HG03378 (cell line): ENCODE results near the gene ZBED6.
"Not testable (repeated sequence)": the region's sequence is repeated elsewhere in the genome, so short reads cannot be mapped to it uniquely, and the experiment has no call there.

Experiments used
- ATAC-seq: cut with Tn5 transposase; IDR thresholded peaks from one replicate; pipeline ENCODE4 v1.9.1; 2021; ENCODE audit warnings: mild to moderate bottlenecking, moderate library complexity; ENCODE audit not compliant: unreplicated experiment

Gene ZBED6

GRCh38 chr1:203778146-203778545 is 17.3 kb upstream of the ZBED6 start:
- no peak for ATAC-seq

- ATAC-seq: no peak
These were observed 16.6 kb upstream of the ZBED6 start for GRCh38 chr1:203778789-203779188.

DNA sequence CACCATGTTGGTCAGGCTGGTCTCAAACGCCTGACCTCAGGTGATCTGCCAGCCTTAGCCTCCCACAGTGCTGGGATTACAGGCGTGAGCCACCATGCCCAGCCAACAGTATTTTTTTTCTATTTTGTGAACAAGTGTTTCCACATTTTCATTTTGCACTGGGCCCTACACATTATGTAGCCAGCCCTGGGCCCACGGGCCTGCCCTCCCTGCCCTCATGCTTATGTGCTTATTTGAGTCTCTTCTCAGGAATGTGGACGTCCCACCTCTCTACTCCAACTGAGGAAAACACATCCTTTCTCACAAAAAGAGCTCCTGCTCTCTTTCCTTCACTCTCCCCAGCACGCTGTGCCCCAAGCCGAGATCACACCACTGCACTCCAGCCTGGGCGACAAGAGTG is 13.5 kb upstream of the ZBED6 start:
- ATAC-seq: no peak

- ATAC-seq: no peak
These were observed 5.5 kb upstream of the ZBED6 start for GRCh38 chr1:203789966-203790365.

DNA sequence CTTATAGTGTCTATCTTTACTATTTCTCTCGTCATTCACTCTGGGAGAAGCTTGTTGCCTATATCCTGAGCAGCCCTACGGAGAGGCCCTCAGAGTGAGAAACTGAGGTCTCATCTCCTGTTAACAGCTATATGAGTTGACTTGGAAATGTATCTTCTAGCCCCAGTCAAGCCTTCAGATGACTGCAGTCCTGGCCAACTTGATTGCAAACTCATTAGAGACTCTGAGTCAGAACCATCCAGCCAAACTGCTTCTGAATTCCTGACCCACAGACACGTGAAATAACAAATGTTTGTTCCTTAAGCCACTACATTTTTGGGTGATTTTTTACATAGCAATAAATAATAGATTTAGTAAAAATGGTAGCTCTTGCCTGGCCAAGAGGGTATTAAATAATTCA is 3.9 kb upstream of the ZBED6 start:
- ATAC-seq: no peak

DNA sequence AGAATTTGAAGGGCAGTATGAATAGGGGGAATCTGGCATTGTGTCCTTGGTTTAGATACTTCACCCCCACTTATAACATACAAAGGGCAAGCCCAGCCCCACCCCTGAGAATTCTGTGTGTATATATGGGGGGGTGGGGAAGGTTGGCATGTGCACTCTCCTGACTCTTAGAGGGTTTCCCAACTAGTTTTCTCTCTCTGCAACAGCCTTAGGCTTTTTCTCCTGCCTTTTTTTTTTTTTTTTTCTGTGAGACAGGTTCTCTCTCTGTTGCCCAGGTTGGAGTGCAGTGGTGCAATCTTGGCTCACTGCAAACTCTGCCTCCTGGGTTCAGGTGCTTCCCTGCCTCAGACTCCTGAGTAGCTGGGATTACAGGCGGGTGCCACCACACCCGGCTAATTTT is 2.9 kb upstream of the ZBED6 start:
- no peak for ATAC-seq

GRCh38 chr1:203793561-203793960 is 1.9 kb upstream of the ZBED6 start:
- ATAC-seq: not testable (repeated sequence)

DNA sequence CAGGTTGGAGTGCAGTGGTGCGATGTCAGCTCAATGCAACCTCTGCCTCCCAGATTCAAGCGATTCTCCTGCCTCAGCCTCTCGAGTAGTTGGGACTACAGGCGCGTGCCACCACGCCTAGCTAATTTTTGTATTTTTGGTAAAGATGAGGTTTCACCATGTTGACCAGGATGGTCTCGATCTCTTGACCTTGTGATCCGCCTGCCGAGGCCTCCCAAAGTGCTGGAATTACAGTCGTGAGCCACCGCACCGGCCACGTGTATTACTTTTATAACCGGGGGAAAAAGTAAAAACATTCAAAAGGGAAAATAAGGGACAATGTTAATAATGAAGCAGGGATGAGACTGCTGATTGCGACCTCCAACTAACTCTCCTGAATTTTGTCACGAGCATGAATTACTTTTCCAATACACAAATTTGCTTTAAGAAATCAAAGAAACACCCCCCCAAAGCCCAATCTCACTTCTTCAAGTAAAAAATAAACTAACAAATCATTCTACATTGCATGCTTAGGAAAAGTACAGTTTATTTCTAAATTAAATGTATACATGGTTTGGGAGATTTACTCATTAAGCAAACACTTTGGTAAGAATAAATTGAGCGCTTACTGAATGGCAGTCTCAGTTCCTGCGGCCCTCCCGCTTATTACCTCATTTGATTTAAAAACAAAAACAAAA is 521 bp upstream of the ZBED6 start:
- no peak for ATAC-seq

DNA sequence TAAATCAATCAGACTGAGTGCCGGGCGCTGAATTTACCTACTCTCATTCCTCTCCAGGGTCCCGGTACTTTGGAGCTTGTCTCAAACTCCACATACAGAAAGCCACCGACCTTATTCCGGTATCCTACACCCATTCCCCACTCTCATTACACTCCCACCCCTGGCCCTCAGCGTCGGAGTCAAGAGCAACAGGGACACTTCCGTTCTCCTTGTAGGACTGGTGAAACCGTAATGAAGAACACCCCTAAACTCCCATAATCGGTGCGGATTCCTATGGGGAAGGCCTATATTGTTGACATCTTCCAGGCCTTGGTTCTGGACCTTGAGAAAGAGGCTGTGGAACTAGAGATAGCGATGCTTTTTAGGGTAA is 798 bp downstream of the ZBED6 start:
- no peak for ATAC-seq

DNA sequence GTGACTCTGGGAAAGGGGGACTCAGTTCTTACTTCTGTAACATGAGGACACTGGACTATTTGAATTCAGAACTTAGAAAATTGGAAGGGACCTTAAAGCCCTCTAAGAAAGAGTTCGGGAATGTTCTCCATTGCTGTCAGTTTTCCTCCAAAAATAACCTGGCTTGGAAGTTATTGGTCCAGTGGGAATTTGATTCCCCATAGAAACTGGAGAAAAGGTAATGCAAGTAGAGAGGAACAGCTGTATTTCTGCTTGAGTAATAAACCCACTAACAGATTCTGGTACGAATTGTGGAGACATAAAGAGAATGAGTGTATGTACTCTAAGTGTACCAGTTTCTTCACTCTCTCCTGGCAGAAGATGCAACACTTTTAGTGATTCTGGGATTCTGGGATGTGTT is 1.8 kb downstream of the ZBED6 start:
- ATAC-seq: no peak

DNA sequence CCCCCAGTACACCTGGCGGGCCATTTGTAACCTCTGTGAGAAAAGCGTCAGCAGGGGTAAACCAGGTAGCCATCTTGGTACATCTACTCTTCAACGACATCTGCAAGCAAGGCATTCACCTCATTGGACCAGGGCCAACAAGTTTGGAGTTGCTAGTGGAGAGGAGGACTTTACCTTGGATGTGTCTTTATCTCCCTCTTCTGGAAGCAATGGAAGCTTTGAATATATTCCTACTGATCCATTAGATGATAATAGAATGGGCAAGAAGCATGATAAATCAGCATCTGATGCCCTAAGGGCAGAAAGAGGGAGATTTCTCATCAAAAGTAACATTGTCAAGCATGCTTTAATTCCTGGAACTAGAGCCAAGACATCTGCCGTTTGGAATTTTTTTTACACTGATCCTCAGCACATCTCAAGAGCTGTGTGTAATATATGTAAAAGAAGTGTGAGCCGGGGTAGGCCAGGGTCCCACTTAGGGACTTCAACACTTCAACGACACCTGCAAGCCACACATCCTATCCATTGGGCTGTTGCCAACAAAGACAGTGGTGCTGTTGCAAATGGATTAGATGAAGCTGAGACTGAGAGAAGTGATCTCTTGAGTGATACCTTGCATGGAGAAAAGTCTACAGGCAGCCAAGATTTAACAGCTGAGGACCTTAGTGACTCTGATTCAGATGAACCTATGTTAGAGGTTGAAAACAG is 2.7 kb downstream of the ZBED6 start:
- ATAC-seq: no peak

DNA sequence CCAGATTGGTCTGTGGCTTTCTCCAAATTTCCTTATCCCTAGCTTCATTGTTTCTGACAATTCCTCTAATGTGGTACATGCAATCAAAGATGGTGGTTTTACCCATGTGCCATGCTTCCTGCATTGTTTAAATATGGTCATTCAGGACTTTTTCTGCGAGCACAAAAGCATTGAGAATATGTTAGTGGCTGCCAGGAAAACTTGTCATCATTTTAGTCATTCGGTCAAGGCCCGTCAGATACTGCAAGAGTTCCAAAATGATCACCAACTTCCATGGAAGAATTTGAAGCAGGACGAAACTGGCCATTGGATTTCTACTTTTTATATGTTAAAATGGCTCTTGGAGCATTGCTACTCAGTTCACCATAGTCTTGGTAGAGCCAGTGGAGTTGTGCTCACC is 3.7 kb downstream of the ZBED6 start:
- no peak for ATAC-seq

DNA sequence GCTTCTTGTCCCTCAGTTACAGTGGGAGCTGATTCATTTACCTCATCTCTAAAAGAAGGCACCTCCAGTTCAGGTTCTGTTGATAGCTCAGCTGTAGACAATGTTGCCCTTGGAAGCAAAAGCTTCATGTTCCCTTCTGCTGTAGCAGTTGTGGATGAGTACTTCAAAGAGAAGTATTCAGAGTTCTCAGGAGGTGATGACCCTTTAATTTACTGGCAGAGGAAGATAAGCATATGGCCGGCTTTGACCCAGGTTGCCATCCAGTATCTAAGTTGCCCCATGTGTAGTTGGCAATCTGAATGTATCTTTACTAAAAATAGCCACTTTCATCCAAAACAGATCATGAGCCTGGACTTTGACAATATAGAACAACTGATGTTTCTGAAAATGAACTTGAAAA is 4.5 kb downstream of the ZBED6 start:
- ATAC-seq: no peak

- no peak for ATAC-seq
These were observed 10.3 kb downstream of the ZBED6 start for GRCh38 chr1:203805689-203806088.

DNA sequence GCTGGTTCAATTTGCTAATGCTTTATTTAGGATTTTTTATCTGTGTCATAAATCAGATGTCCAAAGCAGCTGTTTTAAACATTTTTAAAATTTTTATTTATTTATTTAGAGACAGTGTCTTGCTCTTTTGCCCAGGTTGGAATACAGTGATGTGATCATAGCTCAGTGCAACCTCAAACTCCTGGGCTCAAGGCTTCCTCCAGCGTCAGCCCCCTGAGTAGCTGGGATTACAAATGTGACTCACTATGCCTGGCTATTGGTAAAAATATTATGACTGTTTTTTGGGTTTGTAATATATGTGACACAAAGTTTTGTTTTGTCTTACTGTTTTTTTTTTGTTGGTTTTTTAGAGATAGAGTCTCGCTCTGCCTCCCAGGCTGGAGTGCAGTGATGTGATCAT is 11.8 kb downstream of the ZBED6 start:
- ATAC-seq: no peak

- no peak for ATAC-seq
These were observed 18.3 kb downstream of the ZBED6 start for GRCh38 chr1:203813581-203814341.

- no peak for ATAC-seq
These were observed 23.0 kb downstream of the ZBED6 start for GRCh38 chr1:203818399-203818798.

GRCh38 chr1:203823306-203823705 is 27.9 kb downstream of the ZBED6 start:
- ATAC-seq: no peak

GRCh38 chr1:203826175-203826574 is 30.8 kb downstream of the ZBED6 start:
- no peak for ATAC-seq

DNA sequence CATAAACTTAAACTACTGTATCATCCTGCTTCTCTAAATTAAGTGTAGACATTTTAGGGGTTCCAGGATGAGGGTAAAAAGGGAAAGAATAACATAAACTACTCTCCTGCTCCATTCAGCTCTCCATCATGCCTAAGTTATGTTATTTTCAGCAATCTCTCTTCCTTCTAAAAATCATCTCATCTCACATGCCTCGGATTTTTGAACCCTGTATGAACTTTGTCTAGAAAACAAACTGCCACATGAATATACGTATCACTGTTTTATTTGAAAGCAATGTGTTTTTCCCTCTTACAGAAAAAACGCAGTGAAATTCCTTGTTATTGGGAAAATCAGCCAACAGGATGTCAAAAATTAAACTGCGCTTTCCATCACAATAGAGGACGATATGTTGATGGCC is 32.6 kb downstream of the ZBED6 start:
- no peak for ATAC-seq

GRCh38 chr1:203828503-203828902 is 33.1 kb downstream of the ZBED6 start:
- ATAC-seq: no peak

GRCh38 chr1:203829247-203829646 is 33.8 kb downstream of the ZBED6 start:
- ATAC-seq: not testable (repeated sequence)
